IPS-15b (cell line): ENCODE results near the gene UFSP1.
A peak's percentile ranks its signal among the peaks of the same experiment; 100 is the strongest.
"Not testable (repeated sequence)": the region's sequence is repeated elsewhere in the genome, so short reads cannot be mapped to it uniquely, and the experiment has no call there.

ENCODE experiments used
- H3K27me3 ChIP-seq: one replicate; pipeline ENCODE4 v1.6.1; 2013; ENCODE audit warnings: low read length; ENCODE audit not compliant: control insufficient read depth, insufficient read depth
- H3K36me3 ChIP-seq: one replicate; pipeline ENCODE4 v1.6.1; 2013; ENCODE audit warnings: low read length; ENCODE audit not compliant: control insufficient read depth, insufficient read depth
- H3K4me1 ChIP-seq: one replicate; pipeline ENCODE4 v1.6.1; 2013; ENCODE audit warnings: mild to moderate bottlenecking, low read length; ENCODE audit not compliant: control insufficient read depth, insufficient read depth
- H3K4me3 ChIP-seq: one replicate; pipeline ENCODE4 v1.5.1; 2013; ENCODE audit warnings: low read depth, low read length
- H3K9ac ChIP-seq: one replicate; pipeline ENCODE4 v1.6.1; 2013; ENCODE audit warnings: low read depth, mild to moderate bottlenecking, low read length
- H3K9me3 ChIP-seq: one replicate; pipeline ENCODE4 v1.6.1; 2013; ENCODE audit warnings: mild to moderate bottlenecking, low read length; ENCODE audit not compliant: control insufficient read depth, insufficient read depth

The UFSP1 gene

DNA sequence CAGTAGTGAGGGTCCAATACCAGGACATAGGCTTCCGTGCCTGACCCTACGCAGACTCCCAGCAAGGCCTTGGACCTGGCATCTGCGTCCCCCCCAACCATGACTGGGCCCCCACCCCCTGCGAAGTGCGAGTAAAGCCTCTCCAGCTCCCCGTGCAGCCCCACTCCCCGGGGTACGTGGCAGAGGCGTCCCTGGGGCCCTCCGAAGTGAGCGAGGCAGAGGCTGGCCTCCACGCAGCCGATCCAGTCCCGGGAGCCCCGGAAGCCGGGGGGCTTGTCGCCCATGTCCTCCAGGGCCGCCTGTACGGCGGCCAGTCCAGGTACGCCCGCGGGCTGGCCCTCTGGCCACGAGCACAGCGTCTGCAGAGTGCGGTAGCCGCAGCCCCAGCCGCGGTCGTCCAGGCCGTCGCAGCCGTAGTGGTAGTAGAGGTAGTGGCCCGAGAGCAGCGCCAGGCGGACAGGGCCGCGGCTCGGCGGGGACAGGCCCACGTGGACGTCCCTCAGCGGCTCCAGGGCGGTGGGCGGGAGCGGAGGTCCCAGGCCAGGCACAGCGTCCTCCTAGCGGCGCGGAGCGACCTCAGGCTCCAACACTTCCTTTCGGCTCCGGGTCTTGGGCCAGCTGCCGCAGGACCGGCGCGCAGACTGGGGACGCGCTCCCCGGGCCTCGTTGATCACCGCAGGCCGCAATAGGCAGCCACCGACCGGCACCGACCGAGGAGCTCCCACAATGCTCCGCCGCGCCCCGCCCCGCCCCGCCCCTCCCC, at the start of gene UFSP1:
UFSP1 (minus strand) TSS at position 728 of the 763 bp plus-strand sequence; CDS start at position 284, 444 bp downstream.
- Histone ChIP-seq H3K9ac (peak within 1 kb of the TSS; percentile 91), H3K36me3 (peaks cover 49% of the 10 kb centered on the region), H3K9me3 (no peaks in the 10 kb centered on the region), H3K27me3 (peaks cover 2% of the 10 kb centered on the region), H3K4me1 (peaks cover 14% of the 10 kb centered on the region), H3K4me3 (peak within 1 kb of the TSS; percentile 84)

GRCh38 chr7:100936167-100936566, 46.7 kb upstream of the UFSP1 start:
- not testable (repeated sequence) for H3K4me3 ChIP-seq, H3K9me3 ChIP-seq, H3K27me3 ChIP-seq, H3K36me3 ChIP-seq, H3K9ac ChIP-seq, H3K4me1 ChIP-seq

DNA sequence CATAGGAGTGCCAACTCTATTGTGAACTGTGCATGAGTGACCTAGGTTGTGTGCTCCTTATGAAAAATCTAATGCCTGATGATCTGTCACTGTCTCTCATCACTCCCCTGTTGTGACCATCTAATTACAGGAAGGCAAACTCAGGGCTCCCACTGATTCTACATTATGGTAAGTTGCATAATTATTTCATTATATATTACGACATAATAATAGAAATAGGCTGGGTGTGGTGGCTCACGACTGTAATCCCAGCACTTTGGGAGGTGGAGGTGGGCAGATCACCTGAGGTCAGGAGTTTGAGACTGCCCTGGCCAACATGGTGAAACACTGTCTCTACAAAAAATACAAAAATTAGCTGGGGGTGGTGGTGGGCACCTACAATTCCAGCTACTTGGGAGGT, 45.9 kb upstream of the UFSP1 start:
- H3K36me3 ChIP-seq, H3K9ac ChIP-seq, H3K9me3 ChIP-seq, H3K4me3 ChIP-seq, H3K27me3 ChIP-seq, H3K4me1 ChIP-seq: not testable (repeated sequence)

DNA sequence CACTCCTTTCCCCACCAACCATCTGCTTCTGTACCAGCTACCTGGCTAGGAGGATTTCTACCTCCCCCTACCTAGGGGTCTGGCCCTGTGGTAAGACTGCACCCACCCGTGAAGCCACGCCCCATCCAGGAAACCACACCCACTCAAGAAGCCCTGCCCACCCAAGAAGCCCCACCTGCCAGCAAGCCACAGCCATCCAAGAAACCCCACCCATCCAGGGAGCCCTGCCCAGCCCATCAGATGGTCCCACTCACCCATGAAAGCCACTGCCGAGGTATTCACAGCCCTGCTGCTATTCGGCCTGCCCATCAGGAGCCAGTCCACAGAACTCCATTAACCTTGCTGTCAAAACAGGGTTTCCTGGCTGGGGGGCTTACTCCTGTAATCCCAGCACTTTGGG, 44.2 kb upstream of the UFSP1 start:
- Histone ChIP-seq H3K4me3 (no peak overlapping the region), H3K27me3 (no peaks in the 10 kb centered on the region), H3K36me3 (no peaks in the 10 kb centered on the region), H3K4me1 (peaks cover 9% of the 10 kb centered on the region), H3K9me3 (peaks cover 6% of the 10 kb centered on the region), H3K9ac (no peak overlapping the region)

- Histone ChIP-seq H3K9me3 (peaks cover 2% of the 10 kb centered on the region), H3K4me1 (peaks cover 12% of the 10 kb centered on the region), H3K27me3 (no peaks in the 10 kb centered on the region), H3K9ac (peak overlapping the region; percentile 56), H3K4me3 (no peak overlapping the region), H3K36me3 (no peaks in the 10 kb centered on the region)
These were observed 40.3 kb upstream of the UFSP1 start for GRCh38 chr7:100929808-100930174.

GRCh38 chr7:100923616-100924015, 34.1 kb upstream of the UFSP1 start:
- not testable (repeated sequence) for H3K27me3 ChIP-seq, H3K4me1 ChIP-seq, H3K4me3 ChIP-seq, H3K9me3 ChIP-seq, H3K9ac ChIP-seq, H3K36me3 ChIP-seq

DNA sequence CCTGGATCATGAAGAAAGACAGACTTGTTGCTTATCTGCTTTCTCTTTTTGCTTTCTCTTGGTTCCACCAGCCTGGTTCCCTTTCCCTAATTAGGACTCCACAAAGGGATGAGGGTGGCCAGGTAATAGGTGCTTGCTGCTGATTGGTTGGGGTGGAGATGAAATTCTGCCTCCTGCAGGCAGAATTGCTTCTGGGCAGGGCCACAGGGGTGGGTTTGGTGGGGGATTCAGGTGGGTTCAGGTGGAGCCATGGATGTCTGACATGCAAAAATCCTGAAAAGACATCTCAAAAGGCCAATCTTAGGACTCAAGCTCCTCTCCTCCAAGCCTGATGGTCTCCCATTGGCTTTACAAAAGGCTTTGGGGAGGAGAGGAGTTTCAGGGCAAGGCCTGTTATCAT, 31.5 kb upstream of the UFSP1 start:
- Histone ChIP-seq H3K27me3 (no peaks in the 10 kb centered on the region), H3K9me3 (no peaks in the 10 kb centered on the region), H3K9ac (no peak overlapping the region), H3K36me3 (no peaks in the 10 kb centered on the region), H3K4me1 (peaks cover 2% of the 10 kb centered on the region), H3K4me3 (no peak overlapping the region)

DNA sequence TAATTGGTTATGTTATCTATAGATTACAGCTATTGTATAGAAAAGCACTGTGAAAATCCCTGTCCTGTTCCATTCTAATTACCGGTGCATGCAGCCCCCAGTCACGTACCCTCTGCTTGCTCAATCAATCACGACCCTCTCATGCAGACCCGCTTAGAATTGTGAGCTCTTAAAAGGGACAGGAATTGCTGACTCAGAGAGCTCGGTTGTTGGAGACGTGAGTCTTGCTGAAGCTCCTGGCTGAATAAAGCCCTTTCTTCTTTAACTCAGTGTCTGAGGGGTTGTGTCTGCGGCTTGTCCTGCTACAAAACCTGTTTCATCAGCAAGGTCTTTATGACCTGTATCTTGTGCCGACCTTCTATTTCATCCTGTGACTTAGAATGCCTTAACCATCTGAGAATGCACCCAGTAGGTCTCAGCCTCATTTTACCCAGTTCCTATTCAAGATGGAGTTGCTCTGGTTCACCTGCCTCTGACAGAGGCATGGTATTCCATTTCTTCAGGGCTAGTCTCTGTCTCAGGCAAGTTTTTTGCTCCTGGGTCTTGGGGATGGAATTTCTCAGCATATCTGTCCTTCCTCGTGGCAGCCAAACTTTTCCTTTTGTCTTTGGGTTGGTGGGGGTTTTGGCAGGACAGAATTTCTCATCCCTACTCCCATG, 30.4 kb upstream of the UFSP1 start:
- not testable (repeated sequence) for H3K4me3 ChIP-seq, H3K4me1 ChIP-seq, H3K9me3 ChIP-seq, H3K36me3 ChIP-seq, H3K9ac ChIP-seq, H3K27me3 ChIP-seq

DNA sequence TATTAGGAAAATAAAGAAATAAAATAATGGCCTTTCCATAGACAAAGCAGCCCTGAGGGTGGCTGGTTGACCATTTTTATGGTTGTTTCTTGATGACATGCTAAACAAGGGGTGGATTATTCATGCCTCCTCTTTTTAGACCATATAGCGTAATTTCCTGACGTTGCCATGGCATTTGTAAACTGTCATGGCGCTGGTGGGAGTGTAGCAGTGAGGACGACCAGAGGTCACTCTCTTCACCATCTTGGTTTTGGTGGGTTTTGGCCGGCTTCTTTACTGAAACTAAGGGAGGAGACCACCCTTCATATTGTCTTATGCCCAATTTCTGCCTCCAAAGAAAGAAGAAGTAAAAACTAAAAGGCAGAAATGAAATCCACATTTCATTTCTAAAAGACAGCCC, 29.8 kb upstream of the UFSP1 start:
- not testable (repeated sequence) for H3K9me3 ChIP-seq, H3K36me3 ChIP-seq, H3K4me1 ChIP-seq, H3K4me3 ChIP-seq, H3K9ac ChIP-seq, H3K27me3 ChIP-seq

DNA sequence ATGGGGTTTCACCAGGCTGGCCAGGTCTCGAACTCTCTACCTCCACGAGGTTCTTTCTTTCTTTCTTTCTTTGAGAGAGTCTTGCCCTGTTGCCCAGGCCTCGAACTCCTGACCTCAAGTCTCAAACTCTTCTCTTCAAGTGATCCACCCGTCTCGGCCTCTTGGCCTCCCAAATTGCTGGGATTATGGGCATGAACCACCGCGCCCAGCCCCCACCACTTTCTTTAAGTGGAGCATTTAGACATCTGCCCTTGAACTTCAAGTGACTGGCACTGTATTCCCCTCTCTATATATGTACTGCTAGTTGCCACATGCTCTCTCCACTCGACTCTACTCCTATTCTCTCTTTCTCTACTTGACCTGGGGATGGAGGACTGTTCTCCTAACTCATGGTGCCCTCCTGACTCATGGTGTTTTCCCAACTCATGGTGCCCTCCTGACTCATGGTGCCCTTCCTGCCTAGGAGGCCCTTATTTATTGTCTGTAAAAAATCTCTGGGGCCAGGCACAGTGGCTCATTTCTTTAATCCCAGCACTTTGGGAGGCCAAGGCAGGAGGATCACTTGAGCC, 25.4 kb upstream of the UFSP1 start:
- H3K9ac ChIP-seq = no peak overlapping the region
- H3K9me3 ChIP-seq = no peaks in the 10 kb centered on the region
- H3K27me3 ChIP-seq = no peaks in the 10 kb centered on the region
- peaks cover 2% of the 10 kb centered on the region for H3K4me1 ChIP-seq
- H3K4me3 ChIP-seq = no peak overlapping the region
- no peaks in the 10 kb centered on the region for H3K36me3 ChIP-seq

- no peaks in the 10 kb centered on the region for H3K27me3 ChIP-seq
- H3K9ac ChIP-seq = no peak overlapping the region
- H3K4me1 ChIP-seq = peaks cover 2% of the 10 kb centered on the region
- no peak overlapping the region for H3K4me3 ChIP-seq
- H3K9me3 ChIP-seq = no peaks in the 10 kb centered on the region
- no peaks in the 10 kb centered on the region for H3K36me3 ChIP-seq
These were observed 24.8 kb upstream of the UFSP1 start for GRCh38 chr7:100914208-100914878.

GRCh38 chr7:100911484-100911883, 22.0 kb upstream of the UFSP1 start:
- H3K4me3 ChIP-seq = no peak overlapping the region
- no peaks in the 10 kb centered on the region for H3K27me3 ChIP-seq
- H3K36me3 ChIP-seq = no peaks in the 10 kb centered on the region
- H3K4me1 ChIP-seq = no peaks in the 10 kb centered on the region
- H3K9ac ChIP-seq = no peak overlapping the region
- H3K9me3 ChIP-seq = no peaks in the 10 kb centered on the region
